Stomach (tissue), 4 donors: ENCODE results near the gene ZC3HAV1.

Experiments used
- EP300 ChIP-seq: sonication (generic); formaldehyde crosslinking; IDR thresholded peaks from one replicate; pipeline ENCODE4 v1.6.1; 2017; ENCODE audit warnings: antibody characterized with exemption
- POLR2A ChIP-seq, 4 donors: fragments of 450-650 bp; IDR thresholded peaks; one replicate each; pipeline ENCODE4 v1.6.1; 2016; ENCODE audit warnings: antibody characterized with exemption in 4 of 4, control low read depth in 2 of 4, mild to moderate bottlenecking in 1 of 4, moderate library complexity in 1 of 4
- TF ChIP-seq, protein P1 (sequence below), 7 experiments: fragments of 450-650 bp in 4 of 7; fragments of 200-600 bp in 3 of 7; sonication (generic) in 3 of 7; IDR thresholded peaks; one replicate each; pipeline ENCODE4 v1.5.1; 2016 to 2019; ENCODE audit warnings: antibody characterized with exemption in 7 of 7, control low read depth in 2 of 7, mild to moderate bottlenecking in 1 of 7

DNA sequence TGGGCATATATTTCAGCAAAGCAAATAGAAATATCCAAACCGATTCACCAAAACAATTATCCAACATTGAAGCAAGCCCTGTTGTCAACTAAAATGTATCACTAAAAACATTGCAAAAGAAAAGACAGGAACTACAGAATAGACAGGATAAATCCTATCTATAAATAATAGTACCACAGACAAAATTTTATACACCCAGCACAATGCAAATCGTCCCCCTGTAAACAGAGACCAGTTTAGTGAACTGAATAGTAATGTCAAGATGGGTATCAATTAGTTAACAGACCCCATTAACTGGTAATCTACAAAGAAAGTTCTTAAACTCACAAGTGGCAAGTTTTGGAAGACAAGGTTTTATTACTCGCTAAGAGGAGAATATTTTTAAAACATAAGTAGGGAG, 4.0 kb downstream of the ZC3HAV1 start:
- TF ChIP-seq, protein P1, sequence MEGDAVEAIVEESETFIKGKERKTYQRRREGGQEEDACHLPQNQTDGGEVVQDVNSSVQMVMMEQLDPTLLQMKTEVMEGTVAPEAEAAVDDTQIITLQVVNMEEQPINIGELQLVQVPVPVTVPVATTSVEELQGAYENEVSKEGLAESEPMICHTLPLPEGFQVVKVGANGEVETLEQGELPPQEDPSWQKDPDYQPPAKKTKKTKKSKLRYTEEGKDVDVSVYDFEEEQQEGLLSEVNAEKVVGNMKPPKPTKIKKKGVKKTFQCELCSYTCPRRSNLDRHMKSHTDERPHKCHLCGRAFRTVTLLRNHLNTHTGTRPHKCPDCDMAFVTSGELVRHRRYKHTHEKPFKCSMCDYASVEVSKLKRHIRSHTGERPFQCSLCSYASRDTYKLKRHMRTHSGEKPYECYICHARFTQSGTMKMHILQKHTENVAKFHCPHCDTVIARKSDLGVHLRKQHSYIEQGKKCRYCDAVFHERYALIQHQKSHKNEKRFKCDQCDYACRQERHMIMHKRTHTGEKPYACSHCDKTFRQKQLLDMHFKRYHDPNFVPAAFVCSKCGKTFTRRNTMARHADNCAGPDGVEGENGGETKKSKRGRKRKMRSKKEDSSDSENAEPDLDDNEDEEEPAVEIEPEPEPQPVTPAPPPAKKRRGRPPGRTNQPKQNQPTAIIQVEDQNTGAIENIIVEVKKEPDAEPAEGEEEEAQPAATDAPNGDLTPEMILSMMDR (IDR thresholded peaks at IDR 0.05) = no peak
- no peak for TF ChIP-seq EP300
- no peak for TF ChIP-seq POLR2A (IDR thresholded peaks at IDR 0.05)
